ENCODE data around the gene RAET1G.
"Not testable (repeated sequence)": the region's sequence is repeated elsewhere in the genome, so short reads cannot be mapped to it uniquely, and the experiment has no call there.

Gene RAET1G

DNA sequence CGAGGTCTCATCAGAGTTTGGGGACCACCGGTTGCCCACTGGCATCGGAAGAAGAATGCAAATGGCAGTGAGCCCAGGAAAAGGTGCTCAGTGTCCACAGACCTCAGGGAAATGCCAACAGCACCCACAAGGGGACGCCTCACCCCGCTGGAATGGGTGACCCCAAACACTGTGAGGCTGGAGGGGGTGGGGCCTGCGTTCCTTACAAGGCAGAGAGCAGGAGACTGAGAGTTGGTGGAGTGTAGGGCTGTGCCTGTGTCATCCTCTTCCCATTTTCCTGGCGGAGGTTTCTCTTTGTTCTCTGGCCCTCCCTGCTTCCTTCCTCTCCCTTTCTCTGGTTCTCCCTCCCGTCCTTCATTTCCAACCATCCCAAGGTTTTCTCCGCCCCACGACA lies 31.0 kb upstream of the RAET1G start:
- DNase-seq (ENCODE audit: low read depth), result not testable (repeated sequence)

DNA sequence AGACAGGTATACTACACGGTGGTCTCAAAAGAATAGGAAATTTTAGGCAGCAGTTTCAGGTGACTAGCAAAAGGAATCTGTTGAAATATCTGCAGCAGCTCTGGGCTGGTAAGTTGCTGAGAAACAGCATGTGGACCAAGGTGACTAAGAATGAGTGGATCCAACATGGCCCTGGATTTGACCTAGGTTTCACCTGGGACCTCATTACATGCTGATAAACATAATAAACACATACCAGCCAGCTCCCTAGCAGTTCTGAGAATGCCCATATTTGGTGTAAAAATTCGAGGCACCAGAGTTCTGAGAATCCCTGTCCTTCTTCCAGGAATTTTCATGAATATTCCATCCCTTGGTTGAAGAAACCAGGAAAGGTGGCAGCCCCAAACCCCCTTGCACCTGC lies 30.5 kb upstream of the RAET1G start:
- DNase-seq (ENCODE audit: low read depth), result not testable (repeated sequence)

- no peak for DNase-seq (ENCODE audit: low read depth)
These were observed 28.7 kb upstream of the RAET1G start for GRCh38 chr6:149951626-149952025.

DNA sequence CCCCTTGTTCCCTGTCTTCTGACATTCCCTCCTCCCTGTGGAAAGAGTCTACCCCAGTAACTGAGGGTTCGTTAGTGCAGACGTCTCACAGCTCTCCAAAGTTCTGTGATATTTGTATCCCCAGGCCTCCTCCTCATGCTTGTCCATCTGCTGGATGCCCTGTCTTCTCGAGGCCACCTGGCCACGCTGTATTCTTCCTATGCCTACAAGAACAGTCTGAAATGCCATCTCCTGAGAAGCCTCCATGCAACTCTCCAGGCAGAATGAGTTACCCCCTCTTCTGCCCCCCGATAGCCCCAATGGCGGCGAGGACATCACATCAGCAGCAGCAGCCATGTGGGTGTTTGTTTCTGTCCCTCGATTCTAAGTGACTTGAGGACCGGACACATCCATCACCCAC lies 28.2 kb upstream of the RAET1G start:
- DNase-seq (ENCODE audit: low read depth), result no peak

DNA sequence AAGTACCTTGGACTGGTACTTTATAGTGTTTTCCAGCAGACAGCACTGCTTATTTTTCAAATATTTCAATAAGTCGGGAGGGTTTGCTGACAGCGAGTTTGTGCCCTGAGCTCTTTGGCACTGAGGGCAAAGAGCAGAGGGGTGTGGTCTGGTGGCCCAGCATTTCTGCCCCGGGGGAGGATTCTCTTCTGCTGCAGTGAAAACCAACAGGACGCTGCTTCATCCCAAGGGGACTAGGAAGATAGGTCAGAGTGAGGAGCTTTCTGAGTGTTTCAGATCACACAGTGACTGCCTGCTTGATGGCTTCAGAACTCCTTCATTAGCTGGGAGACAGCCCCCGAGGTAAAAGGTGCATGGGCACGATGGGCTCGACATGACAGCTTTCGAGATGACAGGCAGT lies 27.5 kb upstream of the RAET1G start:
- no peak for DNase-seq (ENCODE audit: low read depth)

- DNase-seq (ENCODE audit: low read depth), result no peak
These were observed 25.7 kb upstream of the RAET1G start for GRCh38 chr6:149948616-149949015.

DNA sequence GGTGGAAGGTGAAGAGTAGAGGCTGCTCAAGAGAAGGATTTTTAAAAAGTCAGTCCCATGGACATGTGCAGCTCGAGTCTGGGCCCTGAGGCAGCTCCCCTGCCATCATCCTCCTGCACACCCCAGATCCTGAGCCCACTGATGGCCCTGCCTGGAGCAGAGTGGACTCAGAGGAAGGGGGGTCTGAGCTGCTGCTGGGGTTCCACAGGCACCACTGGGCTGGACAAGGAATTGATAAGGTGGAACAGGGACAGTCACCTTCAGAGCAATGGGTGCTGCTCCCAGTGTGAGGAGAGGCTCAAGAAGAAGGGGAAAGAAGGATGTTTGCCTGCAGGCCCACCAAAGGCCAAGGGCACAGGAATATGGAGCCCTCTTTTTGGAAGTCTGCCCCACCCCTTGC lies 25.1 kb upstream of the RAET1G start:
- DNase-seq (ENCODE audit: low read depth), result no peak

DNA sequence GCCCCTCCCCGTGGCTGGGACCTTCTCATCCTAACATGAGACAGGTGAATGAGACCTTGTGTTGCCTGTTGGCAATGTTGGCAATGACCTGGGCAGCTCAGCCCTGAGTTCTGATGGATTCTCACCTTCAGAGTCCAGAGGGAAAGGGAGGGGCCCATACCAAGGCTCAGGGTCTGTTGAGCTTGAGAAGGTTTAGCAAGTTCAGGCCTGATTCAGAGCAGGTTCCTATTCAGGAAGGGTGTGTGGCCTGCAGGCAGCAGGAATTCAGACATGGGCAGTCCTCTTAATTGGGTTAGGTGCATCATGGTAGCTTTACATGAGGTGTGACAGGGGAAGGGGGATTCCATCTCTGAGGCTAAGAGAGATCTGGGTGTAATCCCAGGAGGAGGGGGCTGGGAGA lies 24.6 kb upstream of the RAET1G start:
- DNase-seq (ENCODE audit: low read depth), result not testable (repeated sequence)

DNA sequence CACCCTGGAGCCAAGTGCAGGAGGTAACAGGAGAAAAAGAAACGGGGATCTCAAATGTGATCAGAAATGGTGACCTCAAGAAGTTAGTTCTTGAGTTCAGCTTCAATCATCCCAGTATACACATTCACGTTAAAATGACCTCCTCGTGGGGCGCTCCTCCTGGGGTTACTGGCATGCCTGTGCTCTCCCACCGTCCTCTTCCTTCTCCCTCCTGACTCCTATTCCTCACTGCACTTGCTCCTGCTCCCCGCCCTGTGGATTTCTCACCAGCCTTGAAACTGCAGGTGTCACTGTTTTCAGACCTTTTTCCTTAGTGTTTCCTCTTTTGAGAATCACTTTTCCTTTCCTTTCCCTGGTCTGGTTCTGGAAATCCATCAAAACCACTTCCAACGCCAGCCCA lies 23.7 kb upstream of the RAET1G start:
- DNase-seq (ENCODE audit: low read depth), result not testable (repeated sequence)

DNA sequence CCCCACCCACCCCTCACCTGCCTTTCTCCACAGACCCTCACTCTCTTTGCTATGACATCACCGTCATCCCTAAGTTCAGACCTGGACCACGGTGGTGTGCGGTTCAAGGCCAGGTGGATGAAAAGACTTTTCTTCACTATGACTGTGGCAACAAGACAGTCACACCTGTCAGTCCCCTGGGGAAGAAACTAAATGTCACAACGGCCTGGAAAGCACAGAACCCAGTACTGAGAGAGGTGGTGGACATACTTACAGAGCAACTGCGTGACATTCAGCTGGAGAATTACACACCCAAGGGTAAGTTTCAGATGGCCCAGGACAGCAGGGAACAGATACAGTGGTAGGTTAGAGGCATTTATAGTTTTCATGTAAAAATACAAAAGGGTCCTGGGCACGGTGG lies 22.4 kb upstream of the RAET1G start:
- DNase-seq (ENCODE audit: low read depth), result not testable (repeated sequence)

DNA sequence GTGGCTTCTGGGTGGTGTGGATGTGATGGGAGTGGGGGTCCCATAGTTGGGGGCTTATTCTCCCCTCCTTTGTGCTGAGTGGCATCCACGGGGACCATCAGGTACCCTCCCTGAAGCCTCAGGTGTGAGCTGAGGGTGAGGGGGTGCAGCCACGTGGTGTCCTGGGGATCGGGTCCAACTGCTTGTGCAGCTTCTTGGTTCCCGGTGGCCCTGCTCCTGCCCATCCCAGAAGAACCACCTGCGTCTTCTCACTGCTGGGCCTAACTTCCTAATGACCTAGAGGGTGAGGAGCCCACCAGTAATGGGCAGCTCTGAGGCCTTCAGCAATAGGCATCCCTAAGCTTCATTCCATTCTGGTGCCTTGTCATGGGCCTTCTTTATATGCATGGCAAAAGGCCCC lies 20.4 kb upstream of the RAET1G start:
- DNase-seq (ENCODE audit: low read depth), result not testable (repeated sequence)

DNA sequence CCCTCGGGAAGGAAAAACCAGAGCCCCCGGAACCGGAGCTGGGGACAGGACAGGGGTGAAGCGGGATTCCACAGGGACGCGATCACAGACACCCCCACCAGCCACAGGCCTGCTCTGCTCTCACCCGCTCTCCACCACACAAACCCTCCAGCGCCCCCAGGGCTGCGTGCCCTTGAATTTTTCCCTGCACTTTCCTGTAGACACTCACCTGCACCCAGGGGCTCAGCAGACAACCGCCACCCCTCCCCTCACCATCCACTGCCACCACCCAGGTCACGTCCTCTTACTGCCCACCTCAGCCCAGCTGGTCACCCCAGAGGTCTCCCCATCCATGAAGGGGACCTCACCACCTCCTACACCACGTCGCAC lies 19.5 kb upstream of the RAET1G start:
- no peak for DNase-seq (ENCODE audit: low read depth)

- DNase-seq (ENCODE audit: low read depth), result peak; percentile 89
These were observed 18.9 kb upstream of the RAET1G start, which contains the start of gene ULBP2 for GRCh38 chr6:149941583-149942460. TSS of gene ULBP2 (plus strand) at chr6:149942014. CDS start at chr6:149942073, 59 bp downstream.

GRCh38 chr6:149940672-149940982 lies 17.7 kb upstream of the RAET1G start:
- DNase-seq (ENCODE audit: low read depth), result no peak

DNA sequence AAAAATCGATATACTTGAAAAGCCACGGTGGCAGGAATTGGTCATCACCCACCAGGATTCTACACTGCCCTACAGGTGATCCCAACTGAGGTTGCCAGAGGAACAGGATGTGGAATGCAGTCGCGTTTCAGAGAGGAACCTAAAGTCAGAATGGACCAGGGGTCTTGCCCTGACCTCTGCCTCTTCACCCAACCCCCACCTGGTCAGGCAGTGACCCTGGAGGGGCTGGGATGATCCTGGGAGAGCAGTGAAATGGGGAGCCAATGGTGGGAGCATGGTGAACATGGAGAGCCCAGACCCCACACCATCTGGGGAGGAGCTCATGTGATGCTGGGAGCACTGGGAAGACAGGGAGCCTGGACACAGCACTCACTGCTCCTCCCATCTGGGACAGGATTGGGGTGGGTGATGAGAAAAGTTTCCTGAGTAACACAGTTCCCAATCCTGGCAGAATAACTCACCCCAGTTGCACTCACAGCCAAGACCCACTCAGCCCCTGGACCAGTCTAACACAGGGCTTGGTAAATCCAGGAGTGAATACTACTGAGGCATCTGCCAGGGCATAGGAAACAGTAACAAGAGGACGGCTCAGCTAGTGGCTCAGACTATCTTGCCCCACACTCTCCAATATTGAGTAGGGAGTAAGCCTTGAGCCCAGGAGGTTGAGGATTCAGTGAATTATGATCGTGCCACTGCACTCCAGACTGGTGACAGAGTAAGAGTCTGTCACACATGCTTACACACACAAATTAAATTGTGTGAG lies 17.2 kb upstream of the RAET1G start:
- DNase-seq (ENCODE audit: low read depth), result no peak

- no peak for DNase-seq (ENCODE audit: low read depth)
These were observed 16.4 kb upstream of the RAET1G start for GRCh38 chr6:149939356-149939648.

DNA sequence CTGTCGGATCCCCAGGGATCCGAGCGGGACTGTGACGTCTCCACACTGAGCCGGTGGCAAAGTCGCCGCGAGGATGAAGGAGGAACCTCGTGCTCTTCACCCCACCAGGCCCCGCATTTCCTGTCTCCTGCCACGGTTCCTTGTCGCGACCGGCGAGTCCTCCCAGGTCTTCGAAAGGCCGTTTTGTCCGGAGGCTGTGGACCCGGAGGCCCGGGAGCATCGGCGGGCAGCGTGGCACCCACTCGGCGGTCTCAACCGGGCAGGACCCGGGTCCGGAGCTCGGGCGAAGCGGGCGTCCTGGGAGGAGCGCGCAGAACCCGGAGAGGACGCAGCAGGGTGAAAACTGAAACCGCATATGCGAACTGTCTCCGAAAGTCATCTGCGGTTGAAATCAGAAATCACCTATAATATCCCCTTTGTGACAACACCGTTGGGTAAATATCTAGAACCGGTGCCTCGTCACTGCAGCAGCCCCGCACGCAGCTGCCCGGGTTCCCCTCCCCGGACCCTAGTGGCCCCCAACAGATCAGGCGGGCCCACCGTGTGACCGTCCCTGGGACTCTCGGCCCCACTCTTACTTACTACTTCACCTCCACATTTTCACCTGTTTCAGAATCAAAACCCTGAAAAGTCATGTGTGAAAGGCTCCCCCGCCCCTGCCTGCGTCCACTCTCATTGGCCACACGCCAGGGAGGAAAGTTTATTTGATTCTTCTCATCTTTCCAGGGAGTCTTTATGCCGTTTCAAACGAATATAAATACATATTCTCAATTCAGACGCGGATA lies 15.8 kb upstream of the RAET1G start:
- DNase-seq (ENCODE audit: low read depth), result peak; percentile 45

DNA sequence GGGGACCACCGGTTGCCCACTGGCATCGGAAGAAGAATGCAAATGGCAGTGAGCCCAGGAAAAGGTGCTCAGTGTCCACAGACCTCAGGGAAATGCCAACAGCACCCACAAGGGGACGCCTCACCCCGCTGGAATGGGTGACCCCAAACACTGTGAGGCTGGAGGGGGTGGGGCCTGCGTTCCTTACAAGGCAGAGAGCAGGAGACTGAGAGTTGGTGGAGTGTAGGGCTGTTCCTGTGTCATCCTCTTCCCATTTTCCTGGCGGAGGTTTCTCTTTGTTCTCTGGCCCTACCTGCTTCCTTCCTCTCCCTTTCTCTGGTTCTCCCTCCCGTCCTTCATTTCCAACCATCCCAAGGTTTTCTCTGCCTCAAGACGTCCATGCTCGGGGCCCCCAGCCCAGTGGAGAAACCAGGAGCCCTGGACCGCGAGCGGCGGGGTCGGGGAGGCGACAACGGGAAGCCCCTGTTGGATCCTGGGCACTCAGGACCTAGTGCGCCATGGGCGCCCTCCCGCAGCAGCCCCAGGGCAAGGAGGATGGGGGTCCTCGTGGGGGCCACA lies 15.2 kb upstream of the RAET1G start:
- DNase-seq (ENCODE audit: low read depth), result not testable (repeated sequence)

DNA sequence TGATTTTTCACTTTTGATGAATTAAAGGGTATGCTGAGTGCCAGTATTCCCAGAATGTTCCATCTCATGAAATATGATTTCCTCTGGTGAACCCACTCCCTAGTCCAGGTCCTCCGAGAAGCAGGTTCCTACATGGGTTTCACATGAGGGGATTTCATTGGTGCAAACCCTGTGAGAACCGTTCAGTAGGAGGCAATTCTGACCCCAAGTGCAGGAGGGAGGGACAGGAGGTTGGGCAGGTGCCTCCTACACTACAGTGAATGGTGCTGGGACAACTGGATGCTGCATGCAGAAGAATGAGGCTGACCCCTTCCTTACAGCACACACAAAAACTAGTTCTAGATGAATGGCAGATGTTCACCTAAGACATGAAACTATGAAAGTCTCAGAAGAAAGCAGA lies 13.8 kb upstream of the RAET1G start:
- no peak for DNase-seq (ENCODE audit: low read depth)

GRCh38 chr6:149935668-149936067 lies 12.7 kb upstream of the RAET1G start:
- DNase-seq (ENCODE audit: low read depth), result no peak

DNA sequence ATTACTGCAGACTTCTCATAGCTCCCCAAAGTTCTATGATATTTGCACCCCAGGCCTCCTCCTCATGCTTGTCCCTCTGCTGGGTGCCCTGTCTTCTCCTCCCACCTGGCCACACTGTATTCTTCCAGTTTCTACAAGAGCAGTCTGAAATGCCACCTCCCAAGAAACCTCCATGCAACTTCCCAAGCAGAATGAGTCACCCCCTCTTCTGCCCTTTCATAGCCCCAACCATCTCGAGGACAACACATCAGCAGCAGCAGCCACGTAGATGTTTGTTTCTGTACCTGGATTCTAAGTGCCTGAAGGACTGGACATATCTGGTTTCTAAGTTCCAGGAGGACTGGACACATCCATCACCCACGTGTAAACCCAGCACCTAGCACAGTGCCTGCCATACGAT lies 12.3 kb upstream of the RAET1G start:
- no peak for DNase-seq (ENCODE audit: low read depth)

All from T-helper 22 cell (primary cell).